Stimulated activated effector memory CD8-positive, alpha-beta T cell treated with anti-CD3 and anti-CD28 coated beads, Interleukin-12 subunit alpha, Interleukin-12 subunit beta, amount 100 ng/mL, for 72 hours (primary cell): ENCODE results near the gene HELZ2.

ENCODE experiments used
- ATAC-seq: fragments of 150-1000 bp; cut with Tn5 transposase; 2 replicates; pipeline ENCODE4 v1.10.0; 2021
- DNase-seq, 2 donors: peaks; one replicate each; pipeline ENCODE4 v3.0.0; 2021 to 2022; ENCODE audit warnings: low spot score in 2 of 2
- H3K27ac Mint-ChIP-seq: one replicate; pipeline ENCODE4 v1.8.0; 2022; ENCODE audit warnings: mild to moderate bottlenecking, mixed read lengths
- H3K36me3 Mint-ChIP-seq: one replicate; pipeline ENCODE4 v1.8.0; 2022; ENCODE audit warnings: mild to moderate bottlenecking, mixed read lengths
- H3K4me1 Mint-ChIP-seq: one replicate; pipeline ENCODE4 v1.8.0; 2022; ENCODE audit warnings: mixed read lengths
- H3K4me3 Mint-ChIP-seq: one replicate; pipeline ENCODE4 v1.8.0; 2022; ENCODE audit warnings: mild to moderate bottlenecking, mixed read lengths
- H3K9me3 Mint-ChIP-seq: one replicate; pipeline ENCODE4 v1.8.0; 2022; ENCODE audit warnings: mixed read lengths

Gene HELZ2

GRCh38 chr20:63536241-63536977 is 37.6 kb downstream of the HELZ2 start:
- H3K27ac Mint-ChIP-seq = peak overlapping the region; percentile 84
- no peak for ATAC-seq
- peaks cover 26% of the 10 kb centered on the region for H3K4me1 Mint-ChIP-seq
- H3K9me3 Mint-ChIP-seq = no peaks in the 10 kb centered on the region
- peak overlapping the region; percentile 72 for H3K4me3 Mint-ChIP-seq
- no peak for DNase-seq
- peaks cover 10% of the 10 kb centered on the region for H3K36me3 Mint-ChIP-seq

GRCh38 chr20:63534831-63535651 is 39.0 kb downstream of the HELZ2 start:
- no peak for DNase-seq
- Mint-ChIP-seq H3K4me3 (no peak overlapping the region), H3K9me3 (no peaks in the 10 kb centered on the region), H3K4me1 (peaks cover 26% of the 10 kb centered on the region), H3K36me3 (peaks cover 5% of the 10 kb centered on the region), H3K27ac (no peak overlapping the region)
- no peak for ATAC-seq

GRCh38 chr20:63534427-63534830 is 39.6 kb downstream of the HELZ2 start:
- no peak overlapping the region for H3K27ac Mint-ChIP-seq
- H3K36me3 Mint-ChIP-seq = peaks cover 5% of the 10 kb centered on the region
- peaks cover 26% of the 10 kb centered on the region for H3K4me1 Mint-ChIP-seq
- H3K9me3 Mint-ChIP-seq = no peaks in the 10 kb centered on the region
- no peak overlapping the region for H3K4me3 Mint-ChIP-seq
- ATAC-seq (no peak), DNase-seq (no peak)

GRCh38 chr20:63533871-63534393 is 40.1 kb downstream of the HELZ2 start:
- ATAC-seq (no peak), DNase-seq (no peak)
- H3K4me3 Mint-ChIP-seq = no peak overlapping the region
- peaks cover 6% of the 10 kb centered on the region for H3K36me3 Mint-ChIP-seq
- H3K27ac Mint-ChIP-seq = no peak overlapping the region
- H3K9me3 Mint-ChIP-seq = no peaks in the 10 kb centered on the region
- H3K4me1 Mint-ChIP-seq = peaks cover 27% of the 10 kb centered on the region

- no peak overlapping the region for H3K27ac Mint-ChIP-seq
Observed at GRCh38 chr20:63533388-63533787, 40.7 kb downstream of the HELZ2 start.

GRCh38 chr20:63532449-63532971 is 41.5 kb downstream of the HELZ2 start:
- H3K9me3 Mint-ChIP-seq = no peaks in the 10 kb centered on the region
- H3K4me1 Mint-ChIP-seq = peaks cover 28% of the 10 kb centered on the region
- no peak for ATAC-seq
- H3K36me3 Mint-ChIP-seq = peaks cover 11% of the 10 kb centered on the region
- no peak overlapping the region for H3K4me3 Mint-ChIP-seq
- H3K27ac Mint-ChIP-seq = no peak overlapping the region
- DNase-seq = no peak

More at GRCh38 chr20:63533388-63533787, 40.7 kb downstream of the HELZ2 start:
- ATAC-seq (no peak), DNase-seq (no peak)
- Mint-ChIP-seq H3K9me3 (no peaks in the 10 kb centered on the region), H3K36me3 (peaks cover 11% of the 10 kb centered on the region), H3K4me1 (peaks cover 32% of the 10 kb centered on the region), H3K4me3 (no peak overlapping the region)

GRCh38 chr20:63531686-63532448 is 42.2 kb downstream of the HELZ2 start:
- Mint-ChIP-seq H3K9me3 (no peaks in the 10 kb centered on the region), H3K4me1 (peaks cover 21% of the 10 kb centered on the region), H3K36me3 (peaks cover 11% of the 10 kb centered on the region), H3K4me3 (no peak overlapping the region), H3K27ac (no peak overlapping the region)
- ATAC-seq = no peak
- no peak for DNase-seq

- H3K36me3 Mint-ChIP-seq = peaks cover 5% of the 10 kb centered on the region
- H3K27ac Mint-ChIP-seq = no peak overlapping the region
- no peak overlapping the region for H3K4me3 Mint-ChIP-seq
- ATAC-seq = no peak
- no peaks in the 10 kb centered on the region for H3K9me3 Mint-ChIP-seq
- no peak for DNase-seq
- H3K4me1 Mint-ChIP-seq = peaks cover 13% of the 10 kb centered on the region
Observed at GRCh38 chr20:63530788-63531160, 43.3 kb downstream of the HELZ2 start.

- DNase-seq (peak in 1 of 2 donors; percentile 49), ATAC-seq (no peak)
- Mint-ChIP-seq H3K4me3 (no peak overlapping the region), H3K36me3 (peaks cover 5% of the 10 kb centered on the region), H3K27ac (no peak overlapping the region), H3K9me3 (no peaks in the 10 kb centered on the region), H3K4me1 (peaks cover 13% of the 10 kb centered on the region)
Observed at GRCh38 chr20:63529861-63530787, 43.9 kb downstream of the HELZ2 start.

- Mint-ChIP-seq H3K4me1 (peaks cover 13% of the 10 kb centered on the region), H3K36me3 (peaks cover 11% of the 10 kb centered on the region), H3K27ac (no peak overlapping the region), H3K4me3 (no peak overlapping the region), H3K9me3 (no peaks in the 10 kb centered on the region)
- ATAC-seq (no peak), DNase-seq (peak in 1 of 2 donors; percentile 49)
Observed at GRCh38 chr20:63529180-63529860, 44.7 kb downstream of the HELZ2 start.

- H3K27ac Mint-ChIP-seq = no peak overlapping the region
- H3K4me3 Mint-ChIP-seq = no peak overlapping the region
Observed at GRCh38 chr20:63527184-63527583, 46.9 kb downstream of the HELZ2 start.

GRCh38 chr20:63525971-63526370 is 48.1 kb downstream of the HELZ2 start:
- ATAC-seq (no peak), DNase-seq (no peak)

More at GRCh38 chr20:63527184-63527583, 46.9 kb downstream of the HELZ2 start:
- Mint-ChIP-seq H3K4me1 (peaks cover 23% of the 10 kb centered on the region), H3K9me3 (peaks cover 5% of the 10 kb centered on the region), H3K36me3 (peaks cover 29% of the 10 kb centered on the region)
- DNase-seq (no peak), ATAC-seq (no peak)

GRCh38 chr20:63525185-63525584 is 48.9 kb downstream of the HELZ2 start:
- Mint-ChIP-seq H3K36me3 (peaks cover 40% of the 10 kb centered on the region), H3K4me1 (peaks cover 18% of the 10 kb centered on the region), H3K9me3 (peaks cover 5% of the 10 kb centered on the region), H3K4me3 (no peak overlapping the region), H3K27ac (no peak overlapping the region)
- ATAC-seq (no peak), DNase-seq (no peak)

More at GRCh38 chr20:63525971-63526370, 48.1 kb downstream of the HELZ2 start:
- peaks cover 40% of the 10 kb centered on the region for H3K36me3 Mint-ChIP-seq
- no peak overlapping the region for H3K27ac Mint-ChIP-seq
- H3K4me1 Mint-ChIP-seq = peaks cover 18% of the 10 kb centered on the region
- H3K4me3 Mint-ChIP-seq = no peak overlapping the region
- peaks cover 5% of the 10 kb centered on the region for H3K9me3 Mint-ChIP-seq
